NCI-H146 treated with DMSO at 0.1 percent for 48 hours (cell line): ENCODE results near the gene RPS6KA2.

ENCODE experiments used
- DNase-seq: peaks from one replicate; lab custom pipeline; 2025; ENCODE audit not compliant: unreplicated experiment; lab: John Stamatoyannopoulos, UW

Gene RPS6KA2

DNA sequence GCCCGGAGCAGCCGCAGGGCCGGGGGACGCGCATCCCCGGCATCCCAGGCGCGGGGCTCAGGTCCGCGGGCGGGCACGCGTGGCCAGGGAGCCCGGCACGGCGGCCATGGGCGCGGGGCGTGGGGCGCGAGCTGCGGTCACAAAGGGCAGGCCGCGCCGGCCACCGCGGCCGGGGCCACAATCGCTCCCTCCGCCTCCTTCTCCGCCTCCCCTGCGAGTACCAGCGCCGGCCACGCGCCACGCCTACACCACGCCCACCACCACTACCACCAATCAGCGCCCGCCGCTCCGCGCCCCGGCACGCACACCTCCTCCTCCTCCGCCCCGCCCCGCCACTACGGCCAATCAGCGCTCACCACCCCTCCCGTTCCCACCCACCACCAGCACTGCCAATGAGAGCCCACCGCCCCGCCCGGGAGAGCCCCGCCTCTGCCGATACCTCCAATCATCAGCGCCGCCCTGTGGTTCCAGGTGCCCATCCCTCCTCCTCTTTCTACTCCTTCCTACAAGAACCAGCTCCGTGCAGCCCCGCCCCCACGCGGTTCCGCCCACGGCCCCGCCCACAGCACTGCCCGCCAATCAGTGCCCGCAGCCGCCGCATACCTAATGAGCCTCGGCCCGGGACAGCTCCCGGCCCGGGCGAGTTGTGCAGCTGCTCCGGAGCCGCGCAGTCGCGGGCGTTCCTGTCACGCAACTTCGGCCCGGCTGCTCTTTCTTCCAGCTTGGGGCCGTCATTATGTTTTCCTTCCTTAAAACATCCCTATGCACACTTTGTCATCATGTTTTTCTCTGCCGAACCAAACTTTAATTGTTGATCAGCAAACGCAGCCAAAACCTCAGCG lies at the start of gene RPS6KA2:
RPS6KA2 (minus strand) TSS at position 219 of the 842 bp plus-strand sequence. CDS start 232 bp downstream, outside the sequence.
- DNase-seq = peak; percentile 100

DNA sequence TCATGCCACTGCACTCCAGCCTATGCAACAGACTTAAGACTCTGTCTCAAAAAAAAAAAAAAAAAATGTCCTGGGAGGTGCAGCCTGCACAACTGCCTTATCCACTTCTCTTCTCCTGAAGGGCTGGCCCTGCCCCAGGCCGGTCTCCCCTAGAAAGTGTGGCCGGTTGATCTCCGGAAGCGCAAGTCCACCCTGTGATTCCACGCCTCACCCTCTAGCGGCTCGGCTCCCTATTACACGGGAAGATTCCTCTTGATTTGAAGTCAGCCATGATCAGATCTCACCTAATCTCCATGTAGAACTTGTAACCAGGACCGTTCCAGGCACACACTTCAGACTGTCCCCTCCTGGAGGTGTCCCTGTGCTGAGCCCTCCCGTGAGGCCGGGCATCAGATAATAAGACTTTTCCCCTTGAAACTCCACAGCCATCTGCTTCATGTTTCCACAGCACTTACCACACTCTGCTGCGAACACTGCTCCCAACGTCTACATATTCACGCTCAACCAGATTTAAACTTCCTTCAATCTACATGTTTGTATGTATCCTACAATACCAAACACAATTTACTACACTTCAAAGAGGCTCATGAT lies 49.3 kb upstream of the RPS6KA2 start:
- no peak for DNase-seq

GRCh38 chr6:166675736-166676135 lies 48.7 kb upstream of the RPS6KA2 start:
- DNase-seq = no peak

DNA sequence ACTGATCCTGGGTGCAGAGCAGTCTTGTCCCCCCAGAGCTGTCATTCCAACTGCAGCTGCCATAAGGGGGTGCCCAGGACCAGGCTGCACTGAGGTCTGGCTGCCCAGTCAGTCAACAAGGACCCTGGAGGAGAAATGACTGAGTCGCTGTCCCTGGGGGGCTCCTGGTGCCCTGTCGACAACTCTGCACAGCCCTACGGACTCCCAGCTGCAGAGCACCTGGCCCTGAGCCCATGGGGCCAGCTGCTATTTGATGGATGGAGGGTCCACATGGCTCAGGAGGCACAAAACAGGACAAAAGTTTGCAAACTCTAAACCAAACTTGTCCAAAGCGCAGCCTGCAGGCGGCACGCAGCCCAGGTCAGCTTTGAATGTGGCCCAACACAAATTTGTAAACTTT lies 46.3 kb upstream of the RPS6KA2 start:
- DNase-seq = no peak

DNA sequence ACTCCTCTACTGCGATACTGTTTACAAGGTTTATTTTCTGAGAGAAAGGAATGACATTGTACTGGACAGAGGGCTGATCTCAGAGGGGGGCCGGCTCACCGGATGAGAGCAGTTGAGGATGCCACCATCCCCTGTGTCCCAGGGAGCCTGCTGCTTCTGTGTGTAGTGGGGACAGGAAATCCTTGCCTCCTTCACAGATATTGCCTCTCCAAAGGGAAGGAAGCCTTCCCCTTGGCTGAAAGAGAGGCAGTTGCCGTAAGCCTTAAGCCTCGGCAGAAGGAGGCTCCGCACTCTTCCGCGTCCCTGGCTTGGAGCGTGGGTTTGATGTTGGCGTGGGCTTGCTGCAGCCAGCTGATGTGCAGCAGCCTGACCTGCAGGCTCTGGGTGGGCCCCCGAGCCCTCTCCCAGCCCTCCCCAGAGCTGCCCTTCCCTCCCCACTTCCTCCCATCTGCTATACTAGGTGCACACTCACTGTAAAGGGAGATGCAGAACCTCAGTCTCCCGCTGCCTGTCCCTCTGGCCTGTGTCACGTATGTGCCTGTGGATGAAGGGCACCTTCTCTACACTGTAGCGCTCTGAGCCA lies 45.7 kb upstream of the RPS6KA2 start:
- no peak for DNase-seq

- no peak for DNase-seq
These were observed 45.1 kb upstream of the RPS6KA2 start for GRCh38 chr6:166672146-166672545.

DNA sequence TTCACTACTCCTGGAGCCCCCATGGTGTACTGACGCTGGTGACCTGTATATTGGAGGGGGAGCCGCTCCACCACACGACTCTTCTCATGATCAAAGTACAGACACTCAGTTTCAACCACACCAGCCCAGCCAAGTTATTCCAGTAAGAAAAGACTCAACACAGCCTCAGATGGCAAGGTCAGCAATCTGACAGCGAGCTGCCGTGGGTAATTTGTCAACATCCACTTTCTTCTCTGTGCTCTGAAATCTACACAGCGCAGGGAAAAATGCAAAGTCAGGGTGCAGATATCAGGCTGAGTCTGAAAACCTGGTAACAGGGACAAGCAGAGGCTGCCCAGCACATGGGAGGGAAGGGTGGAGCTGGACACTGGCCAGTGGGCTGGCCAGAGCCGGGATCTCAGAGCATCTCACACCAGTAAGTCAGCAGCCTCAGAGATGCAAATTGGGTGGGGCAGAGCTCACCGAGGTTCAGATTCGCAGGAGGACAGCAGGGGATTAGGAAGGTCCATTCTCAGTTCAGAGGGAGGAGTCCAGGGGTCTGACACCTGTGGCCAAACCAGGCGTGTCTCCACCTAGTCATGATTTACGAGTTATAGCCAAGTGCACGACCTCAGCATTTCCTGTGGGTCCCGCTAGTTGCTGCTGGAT lies 44.5 kb upstream of the RPS6KA2 start:
- DNase-seq = no peak

DNA sequence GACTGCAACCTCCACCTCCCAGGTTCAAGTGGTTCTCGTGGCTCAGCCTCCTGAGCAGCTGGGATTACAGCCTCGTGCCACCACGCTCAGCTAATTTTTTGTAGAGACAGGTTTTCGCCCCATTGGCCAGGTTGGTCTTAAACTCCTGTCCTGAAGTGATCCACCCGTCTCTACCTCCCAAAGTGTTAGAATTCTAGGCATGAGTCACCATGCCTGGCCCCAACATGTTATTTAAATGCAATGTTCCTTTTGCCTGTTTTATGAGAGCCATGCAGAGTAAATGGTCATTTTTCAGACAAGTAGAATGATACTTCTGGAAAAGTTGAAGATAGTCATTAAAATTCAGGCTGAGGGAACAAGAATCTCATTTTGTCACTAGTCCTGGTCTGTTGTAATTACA lies 43.8 kb upstream of the RPS6KA2 start:
- no peak for DNase-seq

GRCh38 chr6:166670013-166670412 lies 43.0 kb upstream of the RPS6KA2 start:
- DNase-seq = no peak

GRCh38 chr6:166667796-166668610 lies 41.0 kb upstream of the RPS6KA2 start:
- no peak for DNase-seq

GRCh38 chr6:166664135-166664534 lies 37.1 kb upstream of the RPS6KA2 start:
- DNase-seq = no peak

GRCh38 chr6:166663568-166663967 lies 36.5 kb upstream of the RPS6KA2 start:
- DNase-seq = no peak

GRCh38 chr6:166662690-166663089 lies 35.6 kb upstream of the RPS6KA2 start:
- DNase-seq = no peak

- no peak for DNase-seq
These were observed 34.5 kb upstream of the RPS6KA2 start for GRCh38 chr6:166661327-166662085.

DNA sequence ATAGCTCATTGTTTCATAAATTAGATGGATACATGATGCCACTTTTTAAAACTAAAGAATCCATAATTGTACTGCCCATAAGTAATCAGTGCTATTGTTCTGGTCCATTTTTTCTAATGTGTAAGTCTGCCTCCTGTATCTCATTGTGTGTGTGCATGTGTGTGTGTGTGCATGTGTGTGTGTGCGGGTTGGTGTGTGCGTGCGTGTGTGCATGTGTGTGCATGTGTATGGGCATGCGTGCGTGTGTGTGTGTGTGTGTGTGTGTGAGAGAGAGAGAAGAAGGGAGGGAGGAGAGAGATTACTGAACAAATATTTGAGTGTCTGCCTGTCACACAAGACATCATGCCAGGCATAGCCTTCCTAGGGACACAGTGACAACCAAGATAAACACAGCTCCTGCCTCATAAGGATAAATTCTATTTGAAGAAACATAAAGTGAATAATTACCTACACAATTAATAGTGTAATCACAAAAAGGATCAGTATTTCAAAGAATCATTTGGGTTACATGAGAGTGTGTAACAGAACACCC lies 33.2 kb upstream of the RPS6KA2 start:
- DNase-seq = peak; percentile 48

DNA sequence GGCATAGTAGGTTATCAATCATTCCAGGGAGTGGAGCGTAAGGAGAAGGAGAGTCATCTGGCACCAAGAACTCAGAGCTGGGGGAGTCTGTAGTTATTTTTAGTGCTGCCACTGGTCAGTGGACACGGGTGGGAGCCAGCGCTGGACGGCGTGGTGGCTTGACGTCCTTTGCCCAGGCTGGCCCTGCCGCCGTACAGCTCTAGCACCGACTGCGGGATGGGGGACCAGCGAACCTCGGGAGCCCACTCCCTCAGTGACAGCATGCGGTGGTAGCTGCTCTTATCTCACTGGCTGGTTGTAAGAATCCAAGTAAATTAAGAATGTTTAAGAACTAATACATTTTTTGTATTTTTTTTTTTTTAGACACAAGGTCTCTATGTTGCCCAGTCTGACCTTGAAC lies 32.5 kb upstream of the RPS6KA2 start:
- DNase-seq = no peak

DNA sequence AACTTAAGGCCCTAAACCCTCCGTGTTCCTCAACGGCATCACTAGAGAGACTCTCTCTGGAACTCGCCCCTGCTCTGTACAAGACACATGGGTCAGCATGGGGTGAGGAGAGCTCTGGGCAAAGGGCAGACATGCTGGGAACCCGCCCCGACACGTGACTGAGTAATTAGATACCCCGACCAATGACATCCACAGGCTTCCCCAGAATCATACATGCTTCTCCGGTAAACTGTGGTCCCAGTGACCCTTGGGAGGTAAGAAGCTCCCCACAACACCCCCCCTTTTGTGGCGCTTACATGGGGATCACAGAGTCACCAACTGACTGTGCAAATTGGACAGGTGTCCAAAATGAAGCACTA lies 31.7 kb upstream of the RPS6KA2 start:
- no peak for DNase-seq

GRCh38 chr6:166658115-166658791 lies 31.2 kb upstream of the RPS6KA2 start:
- no peak for DNase-seq

DNA sequence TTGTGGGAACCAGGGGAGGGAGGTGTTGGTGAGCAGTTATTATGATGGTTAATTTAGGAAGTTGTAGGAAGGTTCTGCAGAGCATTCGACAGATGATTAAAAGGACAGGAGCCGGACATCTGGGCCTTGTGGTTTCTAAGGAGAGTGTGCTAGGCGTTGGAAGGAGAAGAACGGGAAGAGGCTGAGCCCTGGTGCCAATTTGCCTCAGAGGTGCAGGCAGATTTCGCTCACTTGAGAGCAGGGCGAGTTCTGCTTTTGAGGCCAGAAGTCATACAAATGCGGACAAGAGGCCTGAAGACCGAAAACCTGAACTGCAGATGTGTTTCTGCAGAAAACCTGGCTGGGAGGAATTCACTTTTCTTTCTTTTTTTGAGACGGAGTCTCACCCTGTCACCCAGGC lies 30.5 kb upstream of the RPS6KA2 start:
- DNase-seq = no peak
